Inflammatory macrophage treated with lipopolysaccharide for 4 hours (primary cell): ENCODE data around the gene EFHC2.
"Not testable (repeated sequence)": the region's sequence is repeated elsewhere in the genome, so short reads cannot be mapped to it uniquely, and the experiment has no call there.

Experiments
- DNase-seq: peaks from one replicate; pipeline ENCODE4 v3.0.0-alpha.2; 2020

The EFHC2 gene

DNA sequence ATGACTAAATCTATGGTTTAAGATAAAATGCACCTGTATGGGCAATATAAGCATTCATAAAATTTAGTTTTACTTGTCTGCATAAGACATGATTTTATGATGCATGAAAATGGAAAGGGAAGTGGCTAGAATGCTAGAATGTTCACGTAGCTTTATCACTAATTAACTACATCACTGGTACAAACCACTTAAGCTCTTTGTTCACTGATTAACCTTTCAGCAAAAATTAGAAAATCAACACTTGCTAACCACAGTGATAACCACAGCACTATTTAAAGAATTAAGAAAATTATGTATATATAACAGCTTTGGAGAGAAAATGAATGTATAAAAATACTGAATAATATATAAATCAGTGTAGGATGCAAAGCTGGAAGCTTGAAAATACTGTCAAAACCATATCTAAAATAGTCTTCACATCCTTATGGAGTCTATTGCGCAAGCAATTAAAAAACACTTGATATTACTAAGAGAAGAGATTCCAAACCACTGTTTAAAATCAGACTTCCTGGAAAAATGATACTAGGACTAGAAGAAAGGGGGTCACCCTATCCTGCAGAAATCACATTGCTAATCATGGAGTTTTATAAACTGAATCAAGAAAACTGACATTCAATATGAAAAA, 51.9 kb downstream of the EFHC2 start:
- DNase-seq: no peak

DNA sequence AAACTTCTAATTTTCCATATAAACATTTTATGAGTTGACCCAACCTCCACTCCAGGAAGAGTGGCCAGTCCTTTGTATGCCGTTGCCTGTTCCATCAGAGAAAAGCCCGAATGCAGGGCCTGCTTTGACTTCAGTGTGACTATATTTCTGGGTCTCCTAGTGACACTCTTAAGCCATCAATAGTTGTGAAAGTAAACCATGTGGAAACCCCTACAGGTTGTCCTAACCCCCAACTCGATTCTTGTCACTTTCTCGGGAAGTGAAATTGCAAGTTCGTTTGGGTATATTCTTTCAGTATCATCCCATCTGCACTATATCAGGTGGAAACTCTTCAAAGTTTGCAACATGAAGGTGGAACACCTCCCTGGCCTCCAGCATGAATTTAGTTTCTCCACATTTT, 52.8 kb downstream of the EFHC2 start:
- DNase-seq: no peak

DNA sequence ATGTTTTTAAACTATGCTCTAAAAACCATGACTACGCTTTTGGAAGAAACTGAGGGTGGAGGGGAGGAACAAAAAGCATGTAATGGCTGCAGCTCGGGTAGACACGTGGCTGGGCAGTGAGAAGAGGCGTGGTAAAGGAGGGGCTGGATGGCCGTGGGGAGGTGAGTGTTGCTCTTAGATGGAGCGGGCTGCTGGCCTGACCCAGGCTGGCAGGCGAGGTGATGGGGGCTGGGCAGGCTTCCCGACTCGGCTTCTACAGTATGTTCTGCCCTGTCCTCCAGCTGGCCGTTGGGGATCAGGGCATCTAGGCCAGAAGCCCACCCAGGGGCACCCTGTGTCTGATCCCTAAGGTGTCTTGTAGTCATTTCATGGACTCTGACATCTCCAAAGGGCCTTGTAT, 60.7 kb downstream of the EFHC2 start:
- no peak for DNase-seq

DNA sequence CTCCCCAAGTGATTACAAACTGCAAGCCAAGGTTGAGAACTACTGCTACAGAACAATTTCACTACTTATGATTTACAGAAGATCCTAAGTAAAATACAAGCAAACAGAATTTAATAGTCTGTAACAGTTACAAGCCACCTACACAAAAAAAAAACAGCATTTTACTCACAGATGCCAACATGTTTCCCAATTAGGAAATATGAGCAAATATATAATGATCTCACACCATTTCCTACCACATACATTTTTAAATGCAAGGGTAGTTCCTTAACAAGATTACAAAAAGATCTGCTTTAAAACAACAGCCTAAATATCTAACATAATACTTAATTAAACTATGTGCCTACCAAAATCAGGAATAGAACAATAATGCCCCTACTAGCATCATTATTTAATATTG, 63.4 kb downstream of the EFHC2 start:
- peak; percentile 44 for DNase-seq

DNA sequence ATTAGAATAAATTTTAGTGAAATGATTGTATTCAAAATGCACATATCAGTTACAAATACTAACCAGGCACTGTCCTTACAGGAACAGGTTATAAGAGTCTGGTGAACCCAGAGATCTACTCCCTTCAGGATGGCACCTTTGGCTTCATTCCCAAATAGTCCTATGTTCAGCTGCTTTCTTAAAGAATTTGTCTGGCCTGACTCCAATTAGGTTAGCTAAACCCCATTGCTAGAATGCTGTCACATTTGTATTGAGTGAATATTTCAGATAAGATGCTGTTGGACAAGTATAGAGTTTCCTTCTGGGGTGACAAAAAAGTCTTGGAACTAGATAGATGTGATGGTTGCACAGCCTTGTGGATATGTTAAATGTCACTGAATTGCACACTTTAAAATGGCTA, 69.4 kb downstream of the EFHC2 start:
- DNase-seq: no peak

DNA sequence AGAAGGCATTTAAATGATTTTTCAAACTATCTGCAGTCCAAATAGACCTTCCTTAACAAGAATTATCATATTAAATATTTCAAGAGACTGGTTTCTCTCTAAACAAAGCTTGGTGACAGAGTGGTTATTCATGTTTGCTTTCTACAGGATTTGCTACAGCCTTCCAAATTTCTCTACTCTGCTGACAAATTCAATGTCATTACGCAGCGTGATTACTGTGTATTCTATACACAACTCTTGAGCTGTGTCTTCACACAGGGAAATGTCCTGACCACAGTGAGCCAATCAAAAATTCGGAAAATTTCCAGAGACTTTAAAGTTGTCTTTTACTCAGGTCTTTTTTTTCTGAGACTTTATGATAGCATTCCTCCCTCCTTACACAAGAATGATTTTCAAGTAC, 75.6 kb downstream of the EFHC2 start:
- no peak for DNase-seq

DNA sequence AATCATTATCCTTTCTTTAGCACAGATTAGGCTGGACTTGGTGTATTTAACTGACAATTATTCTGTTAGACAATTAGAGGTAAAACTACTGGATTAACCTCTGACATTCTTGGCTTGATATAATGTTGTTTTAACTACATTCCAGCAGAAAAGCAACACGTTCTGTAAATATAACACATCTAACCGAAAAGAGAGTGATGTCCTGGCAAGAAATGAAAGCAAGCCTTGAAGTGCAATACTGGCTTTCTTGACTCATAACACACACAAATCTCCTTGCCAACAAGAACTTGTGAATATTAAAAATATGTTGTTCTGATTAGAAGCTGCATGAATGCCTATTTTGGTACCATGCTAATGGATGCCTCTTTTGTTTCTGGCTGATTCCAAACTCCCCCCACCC, 76.4 kb downstream of the EFHC2 start:
- DNase-seq: no peak

DNA sequence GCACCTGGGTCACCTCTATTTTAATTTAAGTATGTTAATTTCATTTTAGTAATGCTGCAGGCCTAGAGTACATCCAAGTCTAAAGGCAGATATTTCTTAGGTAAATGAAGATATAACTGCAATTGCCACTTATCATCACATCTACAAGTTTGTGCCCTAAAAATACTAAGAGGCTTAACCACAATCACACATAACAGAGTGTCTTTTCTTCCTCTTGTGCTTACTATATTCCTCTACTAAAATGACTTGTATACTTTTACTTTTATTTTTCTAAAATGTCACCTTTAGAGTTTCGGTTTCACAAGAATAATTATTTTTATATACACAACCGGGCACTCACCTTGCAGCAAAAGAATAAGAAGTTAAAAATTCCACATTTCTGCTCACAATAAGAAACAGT, 77.9 kb downstream of the EFHC2 start:
- no peak for DNase-seq

DNA sequence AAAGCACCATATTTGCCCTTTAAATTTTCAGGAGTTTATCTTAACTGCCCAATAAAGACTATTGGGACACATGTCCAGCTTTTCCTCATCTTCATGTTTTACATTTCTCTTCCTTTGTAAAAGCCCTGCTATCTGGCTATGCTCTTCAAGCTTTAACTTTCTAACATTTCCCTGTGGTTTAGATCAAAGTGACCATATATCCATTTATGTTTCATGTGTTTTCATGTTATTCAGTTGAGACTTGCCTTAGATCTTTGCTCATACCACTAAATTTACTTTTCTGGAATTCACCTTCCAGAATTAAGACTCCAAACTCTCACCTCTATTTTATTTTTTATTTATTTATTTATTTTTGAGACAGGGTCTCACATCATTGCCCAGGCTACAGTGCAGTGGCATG, 78.5 kb downstream of the EFHC2 start:
- DNase-seq: no peak

DNA sequence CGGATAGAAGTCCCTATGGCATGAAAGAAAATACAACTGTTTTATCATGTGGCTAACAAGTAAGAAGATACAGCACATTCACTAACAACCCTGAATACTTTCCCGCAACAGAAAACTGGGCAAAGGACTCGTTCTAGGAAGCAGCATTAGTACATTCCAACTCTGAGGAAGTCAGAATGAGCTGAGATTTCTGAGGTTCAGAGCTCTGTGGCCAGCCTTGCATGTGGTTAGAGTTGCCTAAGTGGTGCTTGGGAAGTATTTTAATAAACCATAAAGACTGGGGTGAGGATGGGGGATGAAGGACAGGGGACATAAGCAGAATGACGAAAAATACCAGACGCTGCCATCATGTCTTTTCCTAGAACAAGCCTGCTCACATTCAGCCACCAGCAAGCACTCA, 82.2 kb downstream of the EFHC2 start:
- no peak for DNase-seq

DNA sequence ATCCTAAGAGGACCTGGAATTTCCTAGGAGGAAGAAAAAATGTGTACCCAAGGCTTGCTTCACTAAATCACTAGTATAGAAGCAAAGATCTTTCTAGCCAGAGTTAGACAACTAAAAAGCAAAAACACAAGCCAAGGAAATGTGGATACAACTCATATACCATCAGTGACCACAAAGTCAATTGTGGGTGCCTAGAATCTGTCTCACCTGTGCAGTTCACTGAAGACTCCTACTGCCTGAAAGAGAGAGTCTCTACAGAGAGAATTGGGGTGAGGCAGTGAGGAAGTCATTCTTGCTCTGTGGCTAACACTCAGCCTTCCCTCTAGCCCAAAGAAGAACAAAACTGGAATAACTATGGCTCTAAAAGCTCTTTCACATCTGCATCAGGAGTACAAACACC, 82.9 kb downstream of the EFHC2 start:
- DNase-seq: no peak

DNA sequence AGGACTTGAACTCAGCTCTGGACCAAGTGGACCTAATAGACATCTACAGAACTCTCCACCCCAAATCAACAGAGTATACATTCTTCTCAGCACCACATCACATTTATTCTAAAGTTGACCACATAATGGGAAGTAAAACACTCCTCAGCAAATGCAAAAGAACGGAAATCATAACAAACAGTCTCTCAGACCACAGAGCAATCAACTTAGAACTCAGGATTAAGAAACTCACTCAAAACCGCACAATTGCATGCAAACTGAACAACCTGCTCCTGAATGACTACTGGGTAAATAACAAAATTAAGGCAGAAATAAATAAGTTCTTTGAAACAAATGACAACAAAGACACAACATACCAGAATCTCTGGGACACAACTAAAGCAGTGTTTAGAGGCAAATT, 87.7 kb downstream of the EFHC2 start:
- peak; percentile 26 for DNase-seq

DNA sequence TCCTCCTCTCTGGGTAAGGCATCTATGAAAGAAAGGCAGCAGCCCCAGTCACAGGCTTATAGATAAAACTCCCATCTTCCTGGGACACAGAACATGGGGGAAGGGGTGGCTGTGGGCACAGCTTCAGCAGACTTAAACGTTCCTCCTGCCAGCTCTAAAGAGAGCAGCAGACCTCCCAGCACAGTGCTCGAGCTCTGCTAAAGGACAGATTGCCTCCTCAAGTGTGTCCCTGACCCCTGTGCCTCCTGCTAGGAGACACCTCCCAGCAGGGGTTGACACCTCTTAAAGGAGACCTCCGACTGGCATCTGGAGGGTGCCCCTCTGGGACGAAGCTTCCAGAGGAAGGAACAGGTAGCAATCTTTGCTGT, 89.9 kb downstream of the EFHC2 start:
- no peak for DNase-seq

DNA sequence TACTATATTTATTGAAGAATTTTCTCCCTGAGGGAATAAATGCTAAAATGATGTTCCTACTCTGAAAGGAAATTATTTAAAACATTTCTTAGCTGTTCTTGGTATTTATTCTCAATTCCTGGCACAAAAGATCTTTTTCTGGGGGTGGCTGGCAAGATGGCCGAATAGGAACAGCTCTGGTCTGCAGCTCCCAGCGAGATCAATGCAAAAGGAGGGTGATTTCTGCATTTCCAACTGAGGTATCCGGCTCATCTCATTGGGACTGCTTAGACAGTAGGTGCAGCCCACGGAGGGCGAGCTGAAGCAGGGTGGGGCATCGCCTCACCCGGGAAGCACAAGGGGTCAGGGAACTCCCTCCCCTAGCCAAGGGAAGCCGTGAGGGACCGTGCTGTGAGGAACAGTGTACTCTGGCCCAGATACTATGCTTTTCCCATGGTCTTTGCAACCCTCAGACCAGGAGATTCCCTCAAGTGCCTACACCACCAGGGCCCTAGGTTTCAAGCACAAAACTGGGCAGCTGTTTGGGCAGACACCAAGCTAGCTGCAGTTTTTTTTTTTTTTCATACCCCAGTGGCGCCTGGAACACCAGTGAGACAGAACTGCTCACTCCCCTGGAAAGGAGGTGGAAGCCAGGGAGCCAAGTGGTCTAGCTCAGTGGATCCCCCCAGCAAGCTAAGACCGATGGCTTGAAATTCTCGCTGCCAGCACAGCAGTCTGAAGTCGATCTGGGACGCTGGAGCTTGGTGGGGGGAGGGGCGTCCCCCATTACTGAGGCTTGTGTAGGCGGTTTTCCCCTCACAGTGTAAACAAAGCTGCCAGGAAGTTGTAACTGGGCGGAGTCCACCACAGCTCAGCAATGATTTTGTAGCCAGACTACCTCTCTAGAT, 90.5 kb downstream of the EFHC2 start:
- not testable (repeated sequence) for DNase-seq

DNA sequence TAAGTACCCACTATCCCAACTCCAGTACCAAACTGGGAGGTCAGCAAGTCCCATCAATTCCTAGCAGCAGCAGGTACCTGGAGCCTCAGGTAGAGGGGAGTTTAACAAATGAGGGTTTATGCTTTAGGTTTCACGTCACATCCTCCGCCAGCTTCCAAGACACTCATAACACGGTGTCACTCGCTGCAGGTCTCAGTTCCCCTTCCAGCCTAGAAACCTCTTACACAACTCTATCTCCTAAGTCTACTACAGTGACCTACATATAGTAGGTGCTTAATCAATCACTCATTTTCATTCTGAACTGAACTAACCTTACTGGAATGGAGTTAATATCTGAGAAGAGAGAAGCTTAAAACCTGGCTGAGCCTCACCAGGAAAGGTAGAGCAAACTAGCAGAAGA, 96.0 kb downstream of the EFHC2 start:
- peak; percentile 8 for DNase-seq

DNA sequence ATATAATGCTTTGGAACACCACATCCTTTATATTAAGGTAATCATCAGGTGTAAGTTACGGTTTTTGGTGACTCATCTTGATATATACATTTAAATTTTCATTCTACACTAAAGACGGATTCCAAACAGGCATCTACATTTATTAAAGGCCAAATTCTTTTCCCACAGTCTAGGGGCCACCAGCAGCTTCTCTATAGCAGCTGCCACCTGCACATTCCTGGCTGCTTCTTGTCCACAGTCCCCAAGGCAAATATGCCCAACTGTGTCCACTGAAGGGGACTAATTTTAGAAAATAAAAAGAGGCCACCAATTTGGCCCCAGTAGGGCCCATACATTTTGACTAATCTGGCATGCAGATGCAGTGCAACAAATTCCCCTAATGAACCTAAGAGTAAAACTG, 96.6 kb downstream of the EFHC2 start:
- no peak for DNase-seq

DNA sequence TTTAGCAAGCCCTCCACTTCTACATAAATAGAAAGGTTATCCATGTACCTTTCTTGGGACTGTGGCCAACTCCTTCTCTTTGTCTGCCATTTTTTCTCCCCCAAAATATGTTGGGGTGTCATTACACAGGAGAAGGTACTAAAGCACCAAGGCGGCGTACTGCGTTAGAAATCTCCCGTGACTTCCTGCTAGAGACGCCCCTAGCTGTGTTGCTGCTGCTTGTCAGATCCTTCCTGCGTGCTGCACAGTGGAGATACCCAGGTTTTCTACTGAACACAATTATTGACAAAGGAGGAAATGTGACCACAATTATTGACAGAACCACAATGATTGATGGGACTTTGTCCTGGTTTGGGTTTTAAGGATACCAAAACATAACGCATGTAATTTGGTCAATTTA, 97.7 kb downstream of the EFHC2 start:
- DNase-seq: no peak

DNA sequence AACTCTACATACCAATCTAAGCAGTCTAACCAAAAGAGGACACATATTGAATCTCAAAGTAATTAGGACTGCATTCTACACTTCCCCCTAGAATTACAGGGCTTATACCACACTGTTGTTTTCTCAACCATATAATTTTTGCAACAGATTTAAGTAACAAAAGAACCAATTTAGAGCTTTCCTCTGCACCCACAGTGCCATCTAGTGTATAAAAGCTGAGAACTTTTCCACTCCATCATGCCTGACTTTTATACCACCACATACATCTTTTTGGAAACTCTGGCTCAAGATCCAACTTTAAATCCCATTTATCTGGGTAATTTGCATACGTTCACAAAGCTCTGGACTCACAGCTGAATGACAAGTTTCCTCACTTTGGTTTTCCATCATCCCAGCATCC, 99.5 kb downstream of the EFHC2 start:
- DNase-seq: peak; percentile 61

DNA sequence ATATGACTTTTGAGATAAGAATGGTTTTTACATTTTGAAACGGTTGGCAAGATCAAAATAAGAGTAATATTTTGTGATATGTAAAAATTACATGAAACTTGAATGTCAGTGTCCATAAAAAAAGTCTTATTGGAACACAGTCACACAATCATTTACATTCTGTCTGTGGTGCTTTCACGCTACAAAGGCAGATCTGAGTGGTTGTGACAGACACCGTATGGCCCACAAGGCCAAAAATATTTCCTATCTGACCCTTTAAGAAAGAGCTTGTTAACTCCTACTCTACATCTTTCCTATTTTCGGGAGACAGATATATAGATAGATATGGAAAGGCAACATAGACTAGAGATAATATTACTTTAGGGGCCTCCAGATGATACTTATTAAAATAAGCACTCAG, 101.9 kb downstream of the EFHC2 start:
- DNase-seq: no peak

DNA sequence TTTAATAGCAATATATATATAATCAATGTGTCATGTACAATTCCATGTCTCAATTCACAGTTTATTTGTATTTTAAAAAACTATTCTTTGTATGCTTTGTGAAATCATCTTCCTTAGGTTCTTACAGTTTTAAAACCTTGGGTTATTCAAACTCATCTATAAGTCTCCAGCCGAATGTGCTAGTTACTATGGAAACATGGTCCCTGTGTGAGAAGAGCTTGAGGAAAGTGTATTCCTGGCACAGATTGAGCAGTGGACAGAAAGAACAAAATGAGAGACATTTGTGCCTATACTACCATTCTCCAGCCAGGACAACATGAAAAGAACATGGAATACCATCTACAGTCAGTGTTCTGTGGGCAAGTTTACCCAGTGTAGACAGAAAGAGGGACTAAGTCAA, 103.4 kb downstream of the EFHC2 start:
- DNase-seq: no peak

DNA sequence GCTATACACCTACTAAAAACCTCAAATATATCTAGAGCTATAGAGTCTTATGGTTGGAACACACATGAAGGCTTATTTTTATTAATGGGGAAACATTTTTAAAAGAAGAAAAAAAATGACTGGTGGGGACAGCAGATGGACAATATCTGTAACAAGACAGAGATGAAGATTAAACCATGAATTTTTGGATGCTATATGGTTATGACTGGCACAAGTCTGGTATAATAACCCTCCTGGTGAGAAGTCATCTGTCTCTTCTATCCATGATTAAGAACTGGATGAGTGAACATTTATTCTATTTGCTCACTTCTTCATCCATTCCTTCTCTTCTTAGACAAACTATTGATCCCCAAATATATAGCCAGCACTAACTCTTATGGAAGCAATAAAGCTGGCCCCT, 104.4 kb downstream of the EFHC2 start:
- no peak for DNase-seq

DNA sequence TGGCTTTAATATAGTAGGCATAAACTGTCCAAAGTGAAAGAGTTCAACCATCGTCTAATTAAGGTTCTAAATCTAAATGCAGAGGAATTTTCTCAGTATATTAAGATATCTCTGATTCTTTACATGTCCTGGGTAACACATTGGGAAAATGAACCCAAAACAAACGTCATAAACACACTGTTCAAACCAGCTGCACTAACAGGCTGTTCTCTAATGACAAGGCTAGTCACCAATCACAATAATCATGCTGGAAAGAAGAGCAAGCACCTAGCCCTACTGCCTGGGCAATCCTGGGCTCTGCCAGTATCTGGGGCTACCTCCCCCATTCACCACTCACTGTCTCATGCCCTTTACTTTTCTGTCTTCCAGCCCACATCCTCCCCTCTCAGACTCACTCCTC, 107.9 kb downstream of the EFHC2 start:
- DNase-seq: no peak

DNA sequence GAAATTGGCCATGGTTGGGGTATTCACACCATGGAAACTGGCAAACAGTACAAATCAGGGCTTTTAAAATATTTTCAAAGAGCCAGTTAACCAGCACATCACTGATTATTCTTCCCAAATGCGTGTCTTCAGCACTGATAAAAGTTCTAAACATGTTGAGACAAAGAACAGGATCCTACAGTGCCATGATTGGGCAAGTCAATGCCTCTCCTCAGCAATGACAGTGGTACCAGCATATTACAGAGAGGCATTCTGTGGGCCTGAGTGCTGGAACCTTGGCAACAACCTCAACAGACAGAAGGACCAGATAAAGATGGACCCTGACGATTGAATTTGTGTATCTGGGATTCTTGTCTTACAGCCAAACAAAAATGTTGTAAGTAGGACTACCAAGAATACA, 108.9 kb downstream of the EFHC2 start:
- no peak for DNase-seq

DNA sequence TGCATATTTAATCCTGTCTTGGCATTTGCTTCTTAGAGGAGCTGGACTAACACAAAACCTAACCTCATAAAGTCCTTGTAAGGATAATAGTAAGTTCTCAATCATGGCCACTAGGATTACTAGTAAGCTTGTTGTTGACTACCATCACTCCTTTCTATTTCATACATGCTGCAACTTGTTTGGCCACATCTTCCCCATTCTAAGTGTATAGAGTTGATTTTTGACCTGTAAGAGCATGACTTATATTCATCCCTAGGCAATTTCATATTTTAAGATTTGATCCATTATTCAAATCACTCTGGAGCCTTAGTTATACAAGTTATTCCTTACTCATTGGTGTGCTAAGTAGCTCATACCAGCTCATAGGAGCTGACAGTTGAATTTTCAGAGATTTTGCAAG, 109.4 kb downstream of the EFHC2 start:
- no peak for DNase-seq

DNA sequence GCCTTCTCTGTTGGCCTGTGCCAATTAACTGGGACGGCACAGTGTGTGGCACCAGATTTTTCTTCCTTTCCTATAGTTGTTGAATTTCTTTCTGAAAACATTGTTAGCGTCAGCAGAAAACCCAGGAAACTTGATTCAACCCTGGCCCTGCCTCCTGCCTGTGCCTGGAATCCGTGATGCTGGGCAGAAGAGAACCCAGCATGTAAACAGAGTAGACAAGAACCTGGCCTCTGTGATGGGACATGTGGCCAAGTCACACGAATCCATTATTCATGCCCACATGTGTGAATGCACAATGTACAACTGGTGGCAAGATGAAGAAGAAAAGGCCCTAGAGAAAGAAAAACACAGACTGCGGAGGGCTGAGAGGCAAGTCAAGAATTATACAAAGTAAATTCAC, 111.4 kb downstream of the EFHC2 start:
- no peak for DNase-seq
